HepG2 (cell line): Measurements from ENCODE around the gene GIMAP4. TPM values are rescaled to one million over a fixed set of nuclear protein-coding genes. Genes with fewer than 3 reads are reported as not detected.

Source experiments
- ATAC-seq: fragments of 200-7000 bp; cut with Tn5 transposase; 3 replicates; pipeline ENCODE4 v1.9.1; 2020; ENCODE audit warnings: mild to moderate bottlenecking, moderate library complexity
- BruUV-seq: library from RNA; stranded (reverse); fragments of 400-500 nt; replicated peaks from 2 replicates; lab custom pipeline; 2021; lab: Mats Ljungman, UMichigan
- CTCF ChIA-PET: fragments of 300-600 bp; formaldehyde crosslinking; extraction: SDS; loops from one replicate; lab custom pipeline; 2021; ENCODE audit warnings: low total read pairs, inconsistent platforms, low intra/inter-chr PET ratio; lab: Yijun Ruan, JAX
- POLR2A ChIA-PET: fragments of 350-600 bp; sonication (Branson Sonifier 250); formaldehyde crosslinking; loops from one replicate; lab custom pipeline; 2020; ENCODE audit warnings: antibody characterized with exemption, inconsistent platforms; lab: Yijun Ruan, JAX
- DNase-seq: peaks from one replicate; pipeline ENCODE4 v3.0.0-alpha.2; 2015; ENCODE audit warnings: low spot score
- FAIRE-seq: peaks from 3 replicates; lab custom pipeline; 2011; peaks lifted over from hg19 to GRCh38; lab: Jason Lieb, UNC
- H2AFZ ChIP-seq: one replicate; pipeline ENCODE4 v1.6.1; 2011; ENCODE audit warnings: low read length, inconsistent platforms
- H3K27ac ChIP-seq: fragments of 300-600 bp; 3 replicates; pipeline ENCODE4 v1.8.0; 2011; ENCODE audit warnings: mixed run types, mild to moderate bottlenecking, mixed read lengths, low read length, inconsistent platforms; ENCODE audit not compliant: insufficient read depth; ENCODE audit errors: extremely low read length
- H3K27me3 ChIP-seq, 2 experiments: fragments of 200-600 bp in 1 of 2; 2 replicates in 1 of 2; 3 replicates in 1 of 2; pipeline versions ENCODE4 v1.6.0 to v1.8.0; 2011; ENCODE audit warnings: low read length in 2 of 2, mild to moderate bottlenecking in 2 of 2, moderate library complexity in 2 of 2, inconsistent platforms in 1 of 2; ENCODE audit not compliant: insufficient read depth in 2 of 2, control insufficient read depth in 1 of 2
- H3K36me3 ChIP-seq, 2 experiments: fragments of 200-600 bp in 1 of 2; replicated peaks in 1 of 2; 2 replicates in 1 of 2; 3 replicates in 1 of 2; pipeline versions ENCODE4 v1.5.1 to v1.8.0; 2011; ENCODE audit warnings: low read length in 2 of 2, inconsistent platforms in 1 of 2; ENCODE audit not compliant: insufficient read depth in 2 of 2, control insufficient read depth in 1 of 2
- H3K4me1 ChIP-seq: 2 replicates; pipeline ENCODE4 v1.5.1; 2012; ENCODE audit warnings: low read length, inconsistent platforms; ENCODE audit not compliant: insufficient read depth
- H3K4me2 ChIP-seq: 2 replicates; pipeline ENCODE4 v1.6.0; 2011; ENCODE audit warnings: low read depth, low read length, inconsistent platforms
- H3K4me3 ChIP-seq, 3 experiments: fragments of 200-600 bp in 1 of 3; sonication (generic), shearing (Covaris generic) in 1 of 3; replicated peaks in 1 of 3; 2 replicates each; pipeline ENCODE4 v1.5.1; 2011 to 2016; ENCODE audit warnings: low read length in 3 of 3, inconsistent platforms in 2 of 3, low read depth in 2 of 3, mild to moderate bottlenecking in 2 of 3, control low read depth in 1 of 3, mixed read lengths in 1 of 3; ENCODE audit not compliant: insufficient read depth in 1 of 3
- H3K79me2 ChIP-seq: one replicate; pipeline ENCODE4 v1.6.1; 2011; ENCODE audit warnings: low read length, inconsistent platforms; ENCODE audit not compliant: insufficient read depth
- H3K9ac ChIP-seq: 2 replicates; pipeline ENCODE4 v1.6.0; 2011; ENCODE audit warnings: mild to moderate bottlenecking, low read depth, low read length, inconsistent platforms; ENCODE audit not compliant: insufficient read depth
- H3K9me3 ChIP-seq: 2 replicates; pipeline ENCODE4 v1.5.1; 2012; ENCODE audit warnings: mild to moderate bottlenecking, low read length
- H4K20me1 ChIP-seq: 2 replicates; pipeline ENCODE4 v1.6.0; 2011; ENCODE audit warnings: inconsistent platforms, mild to moderate bottlenecking, low read length, moderate library complexity; ENCODE audit not compliant: insufficient read depth
- KLF6 ChIP-seq: IDR thresholded peaks from 2 replicates; pipeline ENCODE4 v1.8.0; 2016; ENCODE audit warnings: missing biosample characterization, missing genetic modification reagents
- YEATS2 ChIP-seq: sonication (generic); formaldehyde crosslinking; IDR thresholded peaks from 2 replicates; pipeline ENCODE4 v1.4.0; 2020; ENCODE audit warnings: missing genetic modification reagents, borderline replicate concordance
- ZBTB40 ChIP-seq, 2 experiments: fragments of 450-650 bp in 1 of 2; sonication (generic) in 1 of 2; formaldehyde crosslinking in 1 of 2; IDR thresholded peaks; 2 replicates each; pipeline versions ENCODE4 v1.6.1 to v1.8.0; 2016 to 2022; ENCODE audit warnings: antibody characterized with exemption in 1 of 2, mild to moderate bottlenecking in 1 of 2, missing genetic modification reagents in 1 of 2
- ZBTB46 ChIP-seq: sonication (generic); formaldehyde crosslinking; IDR thresholded peaks from 2 replicates; pipeline ENCODE4 v1.4.0; 2020; ENCODE audit warnings: mild to moderate bottlenecking, missing genetic modification reagents, borderline replicate concordance
- ZNF562 ChIP-seq: sonication (generic); formaldehyde crosslinking; IDR thresholded peaks from 2 replicates; pipeline ENCODE4 v1.8.0; 2022; ENCODE audit warnings: missing genetic modification reagents, borderline replicate concordance
- ZNF772 ChIP-seq: sonication (generic); formaldehyde crosslinking; IDR thresholded peaks from 2 replicates; pipeline ENCODE4 v1.5.0; 2020; ENCODE audit warnings: mild to moderate bottlenecking, missing genetic modification reagents
- WGBS: methylation state at CpG from one replicate; pipeline ENCODE4 v1.1.6; 2017; ENCODE audit warnings: low lambda C conversion rate; 5-methylcytosine and 5-hydroxymethylcytosine counted together
- in situ Hi-C: cut with HindIII; loops from 2 replicates; pipeline ENCODE4 v1.10.0; 2017; ENCODE audit warnings: low pct_unique_long_range_greater_than_20kb; ENCODE audit not compliant: extremely low pct_ligation_motif_present
- intact Hi-C: fragments of 100-400 bp; cut with micrococcal nuclease; formaldehyde crosslinking; loops from one replicate; pipeline ENCODE4 v1.10.0; 2022; ENCODE audit not compliant: unreplicated experiment
- polyA plus RNA-seq, 8 experiments: library from polyadenylated mRNA; depleted of rRNA in 3 of 8; stranded (reverse) in 7 of 8; unstranded in 1 of 8; fragments of >200 nt; fragmentation: Illumina TruSeq in 4 of 8; extraction: Trizol in 4 of 8; gene quantifications; 2 replicates each; pipeline versions ENCODE4 v1.2.1 to v1.2.3, GENCODE V29; 2011 to 2016; ENCODE audit warnings: low read depth in 4 of 8, missing spikeins in 1 of 8, mixed read lengths in 1 of 8; ENCODE audit not compliant: insufficient read depth in 1 of 8
- total RNA-seq, 5 experiments: library from RNA; depleted of rRNA; stranded (reverse); fragments of >200 nt; fragmentation: Illumina TruSeq; extraction: Trizol; gene quantifications; 2 replicates each; pipeline ENCODE4 v1.2.3, GENCODE V29; 2016; ENCODE audit warnings: low read depth in 1 of 5

Gene GIMAP4
- total and polyA plus RNA-seq, 2 of the 13 experiments (the other 11 are each of a cell fraction or from before 2014, with no cell fraction given): not detected

GRCh38 chr7:150570556-150571465 is 3.6 kb downstream of the GIMAP4 start:
- H3K4me3 ChIP-seq: no peak overlapping the region
- no peaks in the 10 kb centered on the region for H3K79me2 ChIP-seq
- no peaks in the 10 kb centered on the region for H3K4me1 ChIP-seq
- ChIA-PET POLR2A (no interaction called here), CTCF (no interaction called here)
- H3K4me2 ChIP-seq: no peak overlapping the region
- BruUV-seq: no TSS peak
- no peak overlapping the region for H2AFZ ChIP-seq
- no peak for ATAC-seq
- DNase-seq: no peak
- H3K27me3 ChIP-seq: peaks cover 0 to 9% of the 10 kb centered on the region in 2 experiments; a peak in 1 of 5 replicates
- H3K27ac ChIP-seq: no peak overlapping the region
- TF ChIP-seq ZNF562: no peak
- no peak for TF ChIP-seq KLF6
- TF ChIP-seq YEATS2 (CRISPR knock-in tag): no peak
- TF ChIP-seq ZBTB46 (CRISPR knock-in tag): no peak
- TF ChIP-seq ZBTB40 (IDR thresholded peaks at IDR 0.05): no peak
- TF ChIP-seq ZBTB40 (CRISPR knock-in tag; IDR thresholded peaks at IDR 0.05): no peak
- TF ChIP-seq ZNF772 (CRISPR knock-in tag): no peak
- FAIRE-seq: no peak
- intact Hi-C loops (no loop called here), in situ Hi-C loops (no loop called here)
- no peaks in the 10 kb centered on the region for H3K36me3 ChIP-seq
- no peaks in the 10 kb centered on the region for H3K9me3 ChIP-seq
- WGBS: 23% methylated on average over 5 of the region's 5 CpGs
- no peak overlapping the region for H3K9ac ChIP-seq
- H4K20me1 ChIP-seq: no peaks in the 10 kb centered on the region
